HPDE6-E6E7 (cell line): ENCODE results near the gene CEBPG.

ENCODE experiments used
- DNase-seq: peaks from one replicate; pipeline ENCODE4 v3.0.0; 2011; ENCODE audit warnings: missing footprints; ENCODE audit errors: extremely low spot score

The CEBPG gene

GRCh38 chr19:33350538-33351309 lies 22.8 kb upstream of the CEBPG start:
- peak; percentile 85 for DNase-seq

GRCh38 chr19:33355535-33355934 lies 18.0 kb upstream of the CEBPG start:
- no peak for DNase-seq

GRCh38 chr19:33357556-33357955 lies 16.0 kb upstream of the CEBPG start:
- DNase-seq, result no peak

GRCh38 chr19:33358408-33358807 lies 15.1 kb upstream of the CEBPG start:
- DNase-seq, result peak; percentile 64

- no peak for DNase-seq
Observed at GRCh38 chr19:33359581-33359980, 13.9 kb upstream of the CEBPG start.

- DNase-seq, result no peak
Observed at GRCh38 chr19:33362508-33363228, 10.8 kb upstream of the CEBPG start.

GRCh38 chr19:33363476-33363875 lies 10.0 kb upstream of the CEBPG start:
- no peak for DNase-seq

GRCh38 chr19:33365691-33366090 lies 7.8 kb upstream of the CEBPG start:
- no peak for DNase-seq

GRCh38 chr19:33366127-33366526 lies 7.4 kb upstream of the CEBPG start:
- no peak for DNase-seq

- DNase-seq, result no peak
Observed at GRCh38 chr19:33366897-33367296, 6.6 kb upstream of the CEBPG start.

GRCh38 chr19:33368074-33368864 lies 5.2 kb upstream of the CEBPG start:
- DNase-seq, result peak; percentile 87

GRCh38 chr19:33370783-33371182 lies 2.7 kb upstream of the CEBPG start:
- no peak for DNase-seq

GRCh38 chr19:33374236-33374714 lies 766 bp downstream of the CEBPG start:
- peak; percentile 50 for DNase-seq

- DNase-seq, result no peak
Observed at GRCh38 chr19:33375156-33375836, 1.8 kb downstream of the CEBPG start.

- no peak for DNase-seq
Observed at GRCh38 chr19:33375837-33376159, 2.3 kb downstream of the CEBPG start.

GRCh38 chr19:33376423-33376822 lies 2.9 kb downstream of the CEBPG start:
- no peak for DNase-seq

GRCh38 chr19:33376941-33377557 lies 3.5 kb downstream of the CEBPG start:
- peak; percentile 71 for DNase-seq

GRCh38 chr19:33377586-33378475 lies 4.3 kb downstream of the CEBPG start:
- no peak for DNase-seq

GRCh38 chr19:33379151-33379829 lies 5.8 kb downstream of the CEBPG start:
- no peak for DNase-seq

- DNase-seq, result no peak
Observed at GRCh38 chr19:33381101-33381500, 7.6 kb downstream of the CEBPG start.
